Panc1 (cell line): ENCODE data around the gene CFAP58. TPM values are rescaled to one million over a fixed set of nuclear protein-coding genes. Genes with fewer than 3 reads are reported as not detected.

Experiments
- ATAC-seq: fragments of 200-7000 bp; cut with Tn5 transposase; 2 replicates; pipeline ENCODE4 v1.9.1; 2020; ENCODE audit warnings: mild to moderate bottlenecking, moderate library complexity
- BruUV-seq: library from RNA; stranded (reverse); fragments of 400-500 nt; replicated peaks from 2 replicates; lab custom pipeline; 2021; lab: Mats Ljungman, UMichigan
- CTCF ChIA-PET: fragments of 300-600 bp; sonication (Branson Sonifier 250); formaldehyde crosslinking; loops from one replicate; lab custom pipeline; 2022; ENCODE audit warnings: antibody characterized with exemption; lab: Charles Lee
- POLR2A ChIA-PET: fragments of 300-600 bp; sonication (Branson Sonifier 250); formaldehyde crosslinking; loops from one replicate; lab custom pipeline; 2022; ENCODE audit warnings: antibody characterized with exemption; lab: Charles Lee
- DNase-seq: peaks from one replicate; pipeline ENCODE4 v3.0.0-alpha.2; 2010; ENCODE audit warnings: low read depth, low spot score
- H3K27ac ChIP-seq: 2 replicates; pipeline ENCODE4 v1.5.1; 2011; ENCODE audit warnings: mild to moderate bottlenecking, low read length, inconsistent platforms
- H3K27me3 ChIP-seq: fragments of 200-500 bp; sonication (Bioruptor generic); 2 replicates; pipeline ENCODE4 v1.6.0; 2014; ENCODE audit warnings: low read length, inconsistent platforms; ENCODE audit not compliant: control insufficient read depth, insufficient read depth
- H3K36me3 ChIP-seq: fragments of 200-500 bp; sonication (Bioruptor generic); 2 replicates; pipeline ENCODE4 v1.5.1; 2014; ENCODE audit warnings: inconsistent platforms, mild to moderate bottlenecking, low read length, moderate library complexity; ENCODE audit not compliant: control insufficient read depth, insufficient read depth
- H3K4me1 ChIP-seq: 2 replicates; pipeline ENCODE4 v1.5.1; 2011; ENCODE audit warnings: inconsistent platforms, mild to moderate bottlenecking, low read length, moderate library complexity; ENCODE audit not compliant: control insufficient read depth, insufficient read depth
- H3K4me3 ChIP-seq, 2 experiments: 2 replicates each; pipeline ENCODE4 v1.5.1; 2011 to 2012; ENCODE audit warnings: low read depth in 2 of 2, low read length in 2 of 2, mild to moderate bottlenecking in 2 of 2, inconsistent platforms in 1 of 2, moderate library complexity in 1 of 2
- H3K9me3 ChIP-seq: fragments of 200-500 bp; sonication (Bioruptor generic); 2 replicates; pipeline ENCODE4 v1.5.1; 2014; ENCODE audit warnings: low read depth, mild to moderate bottlenecking, inconsistent platforms, low read length, moderate library complexity; ENCODE audit not compliant: control insufficient read depth, insufficient read depth
- CTCF ChIP-seq: fragments of 450-650 bp; IDR thresholded peaks from 2 replicates; pipeline ENCODE4 v1.5.1; 2017; ENCODE audit warnings: mild to moderate bottlenecking
- POLR2AphosphoS5 ChIP-seq: IDR thresholded peaks from 2 replicates; pipeline ENCODE4 v1.6.1; 2012; ENCODE audit warnings: mild to moderate bottlenecking, low read depth, low read length, moderate library complexity
- SIN3A ChIP-seq: IDR thresholded peaks from 2 replicates; pipeline ENCODE4 v1.6.1; 2012; ENCODE audit warnings: low read depth, mild to moderate bottlenecking, low read length, moderate library complexity, borderline replicate concordance; ENCODE audit not compliant: insufficient read depth
- TCF7L2 ChIP-seq: IDR thresholded peaks from 2 replicates; pipeline ENCODE4 v1.6.1; 2011; ENCODE audit warnings: mild to moderate bottlenecking, low read depth, low read length, inconsistent platforms
- in situ Hi-C: cut with HindIII; loops from 2 replicates; pipeline ENCODE4 v1.10.0; 2016; ENCODE audit warnings: low sequenced_read_pairs, low pct_unique_long_range_greater_than_20kb
- intact Hi-C: fragments of 100-400 bp; cut with micrococcal nuclease; formaldehyde crosslinking; loops from one replicate; pipeline ENCODE4 v1.10.0; 2022; ENCODE audit not compliant: unreplicated experiment
- total RNA-seq: library from RNA; stranded (reverse); gene quantifications from one replicate; pipeline ENCODE4 v1.2.1, GENCODE V29; 2021; ENCODE audit not compliant: unreplicated experiment
- TF ChIP-seq, protein P1 (sequence below), 2 experiments: IDR thresholded peaks; 2 replicates each; pipeline ENCODE4 v1.6.1; 2011 to 2012; ENCODE audit warnings: low read depth in 2 of 2, control low read depth in 1 of 2, low read length in 1 of 2, mild to moderate bottlenecking in 1 of 2, moderate library complexity in 1 of 2; ENCODE audit not compliant: insufficient read depth in 1 of 2

The CFAP58 gene
- total RNA-seq, 1 experiment from 2014 or later, result 2.0 TPM

- intact Hi-C loops (no loop called here), in situ Hi-C loops (no loop called here)
- DNase-seq (no peak), ATAC-seq (no peak)
- Histone ChIP-seq H3K4me3 (peak overlapping the region in 1 of 2 experiments; percentile 83; a peak in 2 of 4 replicates), H3K36me3 (peaks cover 3% of the 10 kb centered on the region; the same call in 1 of the 2 replicates), H3K27ac (peak overlapping the region; percentile 98), H3K4me1 (peaks cover 80% of the 10 kb centered on the region), H3K9me3 (no peaks in the 10 kb centered on the region), H3K27me3 (no peaks in the 10 kb centered on the region)
- TF ChIP-seq CTCF (no peak), POLR2AphosphoS5 (0 out of 2 replicates have a peak, but pooled peaks have one; percentile 10)
- ChIA-PET CTCF (no interaction called here), POLR2A (no interaction called here)
- BruUV-seq, result no TSS peak
These were observed 20.5 kb upstream of the CFAP58 start for GRCh38 chr10:104333032-104333727.

GRCh38 chr10:104333728-104334373, 19.8 kb upstream of the CFAP58 start:
- DNase-seq (no peak), ATAC-seq (no peak)
- Histone ChIP-seq H3K36me3 (peaks cover 4% of the 10 kb centered on the region; the same call in 1 of the 2 replicates), H3K4me3 (peak overlapping the region in 1 of 2 experiments; percentile 83; a peak in 2 of 4 replicates), H3K4me1 (peaks cover 73% of the 10 kb centered on the region), H3K27ac (peak overlapping the region; percentile 98), H3K27me3 (no peaks in the 10 kb centered on the region), H3K9me3 (no peaks in the 10 kb centered on the region)
- ChIA-PET CTCF (no interaction called here), POLR2A (no interaction called here)
- in situ Hi-C loops, result no loop called here
- TF ChIP-seq TCF7L2 (peak; percentile 97), CTCF (no peak)
- no TSS peak for BruUV-seq
- intact Hi-C loops, result no loop called here

DNA sequence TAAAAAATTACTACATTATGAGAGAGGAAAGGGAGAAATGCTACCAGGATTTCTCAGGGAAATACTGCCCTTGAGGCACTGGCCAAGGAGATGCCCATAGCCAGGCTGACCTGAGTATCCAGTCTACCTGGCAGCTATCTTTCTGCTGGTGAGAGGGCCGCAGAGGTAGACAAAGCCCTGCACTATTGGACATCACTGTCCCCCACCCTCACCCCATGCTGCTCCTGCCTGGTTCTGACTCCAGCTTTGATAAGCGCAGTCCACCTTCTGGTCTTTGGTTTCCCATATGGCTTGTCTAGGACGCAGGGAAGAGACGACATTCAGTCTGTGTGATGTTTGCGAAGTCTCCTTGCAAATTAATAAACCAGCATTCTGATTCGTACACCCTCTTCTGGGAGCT, 19.1 kb upstream of the CFAP58 start:
- Histone ChIP-seq H3K9me3 (no peaks in the 10 kb centered on the region), H3K36me3 (peaks cover 4% of the 10 kb centered on the region; the same call in 1 of the 2 replicates), H3K4me1 (peaks cover 70% of the 10 kb centered on the region), H3K27me3 (no peaks in the 10 kb centered on the region), H3K4me3 (peak overlapping the region in 1 of 2 experiments; percentile 83; a peak in 3 of 4 replicates), H3K27ac (peak overlapping the region; percentile 98)
- ChIA-PET POLR2A (interaction anchor here (0.6 kb wide), 1 partner anchor 21 kb away, joined by 5 read pairs; no protein-coding TSS in a partner anchor), CTCF (no interaction called here)
- in situ Hi-C loops (no loop called here), intact Hi-C loops (no loop called here)
- TF ChIP-seq POLR2AphosphoS5 (no peak), TCF7L2 (no peak), CTCF (no peak), SIN3A (no peak)
- TF ChIP-seq, protein P1, sequence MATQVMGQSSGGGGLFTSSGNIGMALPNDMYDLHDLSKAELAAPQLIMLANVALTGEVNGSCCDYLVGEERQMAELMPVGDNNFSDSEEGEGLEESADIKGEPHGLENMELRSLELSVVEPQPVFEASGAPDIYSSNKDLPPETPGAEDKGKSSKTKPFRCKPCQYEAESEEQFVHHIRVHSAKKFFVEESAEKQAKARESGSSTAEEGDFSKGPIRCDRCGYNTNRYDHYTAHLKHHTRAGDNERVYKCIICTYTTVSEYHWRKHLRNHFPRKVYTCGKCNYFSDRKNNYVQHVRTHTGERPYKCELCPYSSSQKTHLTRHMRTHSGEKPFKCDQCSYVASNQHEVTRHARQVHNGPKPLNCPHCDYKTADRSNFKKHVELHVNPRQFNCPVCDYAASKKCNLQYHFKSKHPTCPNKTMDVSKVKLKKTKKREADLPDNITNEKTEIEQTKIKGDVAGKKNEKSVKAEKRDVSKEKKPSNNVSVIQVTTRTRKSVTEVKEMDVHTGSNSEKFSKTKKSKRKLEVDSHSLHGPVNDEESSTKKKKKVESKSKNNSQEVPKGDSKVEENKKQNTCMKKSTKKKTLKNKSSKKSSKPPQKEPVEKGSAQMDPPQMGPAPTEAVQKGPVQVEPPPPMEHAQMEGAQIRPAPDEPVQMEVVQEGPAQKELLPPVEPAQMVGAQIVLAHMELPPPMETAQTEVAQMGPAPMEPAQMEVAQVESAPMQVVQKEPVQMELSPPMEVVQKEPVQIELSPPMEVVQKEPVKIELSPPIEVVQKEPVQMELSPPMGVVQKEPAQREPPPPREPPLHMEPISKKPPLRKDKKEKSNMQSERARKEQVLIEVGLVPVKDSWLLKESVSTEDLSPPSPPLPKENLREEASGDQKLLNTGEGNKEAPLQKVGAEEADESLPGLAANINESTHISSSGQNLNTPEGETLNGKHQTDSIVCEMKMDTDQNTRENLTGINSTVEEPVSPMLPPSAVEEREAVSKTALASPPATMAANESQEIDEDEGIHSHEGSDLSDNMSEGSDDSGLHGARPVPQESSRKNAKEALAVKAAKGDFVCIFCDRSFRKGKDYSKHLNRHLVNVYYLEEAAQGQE (IDR thresholded peaks at IDR 0.05; ENCODE audit: insufficient read depth in 1 of 2, low read depth in 2 of 2, low read length in 1 of 2), result no peak
- no peak for ATAC-seq
- no peak for DNase-seq
- BruUV-seq, result no TSS peak
